GM19025 (cell line): ENCODE measurements around the gene FAM117A.
A peak's percentile ranks its signal among the peaks of the same experiment; 100 is the strongest.

Experiments
- ATAC-seq: cut with Tn5 transposase; IDR thresholded peaks from one replicate; pipeline ENCODE4 v1.9.1; 2021; ENCODE audit warnings: mild to moderate bottlenecking, low read depth, moderate library complexity; ENCODE audit not compliant: unreplicated experiment

Gene FAM117A

GRCh38 chr17:49715216-49715615, 48.7 kb downstream of the FAM117A start:
- ATAC-seq, result no peak

- ATAC-seq, result no peak
These were observed 55.3 kb downstream of the FAM117A start for GRCh38 chr17:49708515-49709183.

GRCh38 chr17:49707608-49708514, 56.1 kb downstream of the FAM117A start, which contains the start of gene SLC35B1:
Gene SLC35B1 (minus strand): TSS chr17:49707964. CDS start chr17:49707833, 131 bp downstream.
- peak; percentile 93 for ATAC-seq

- ATAC-seq, result no peak
These were observed 56.7 kb downstream of the FAM117A start for GRCh38 chr17:49707246-49707607.

- ATAC-seq, result no peak
These were observed 58.7 kb downstream of the FAM117A start for GRCh38 chr17:49705254-49705653.

GRCh38 chr17:49703557-49704277, 60.2 kb downstream of the FAM117A start:
- ATAC-seq, result no peak

- ATAC-seq, result no peak
These were observed 63.0 kb downstream of the FAM117A start for GRCh38 chr17:49700960-49701359.

GRCh38 chr17:49699966-49700575, 63.9 kb downstream of the FAM117A start:
- no peak for ATAC-seq

GRCh38 chr17:49698005-49698404, 65.9 kb downstream of the FAM117A start:
- ATAC-seq, result no peak

- ATAC-seq, result peak; percentile 49
These were observed 67.6 kb downstream of the FAM117A start for GRCh38 chr17:49696233-49696761.

GRCh38 chr17:49695698-49696232, 68.2 kb downstream of the FAM117A start:
- ATAC-seq, result no peak

- ATAC-seq, result no peak
These were observed 68.9 kb downstream of the FAM117A start for GRCh38 chr17:49694847-49695697.

- ATAC-seq, result no peak
These were observed 71.2 kb downstream of the FAM117A start for GRCh38 chr17:49692751-49693150.

GRCh38 chr17:49691677-49692191, 72.2 kb downstream of the FAM117A start:
- no peak for ATAC-seq

GRCh38 chr17:49691086-49691676, 72.8 kb downstream of the FAM117A start:
- ATAC-seq, result no peak

- ATAC-seq, result no peak
These were observed 73.7 kb downstream of the FAM117A start for GRCh38 chr17:49690256-49690655.

GRCh38 chr17:49688848-49689247, 75.1 kb downstream of the FAM117A start:
- ATAC-seq, result no peak

- ATAC-seq, result no peak
These were observed 75.9 kb downstream of the FAM117A start for GRCh38 chr17:49687878-49688491.
